ENCODE results near the gene CPD. TPM values are rescaled to one million over a fixed set of nuclear protein-coding genes. Genes with fewer than 3 reads are reported as not detected.
"Not testable (repeated sequence)": the region's sequence is repeated elsewhere in the genome, so short reads cannot be mapped to it uniquely, and the experiment has no call there.

Gene CPD
- polyA plus RNA-seq, 1 donor from 2014 or later, result 2.3 TPM

DNA sequence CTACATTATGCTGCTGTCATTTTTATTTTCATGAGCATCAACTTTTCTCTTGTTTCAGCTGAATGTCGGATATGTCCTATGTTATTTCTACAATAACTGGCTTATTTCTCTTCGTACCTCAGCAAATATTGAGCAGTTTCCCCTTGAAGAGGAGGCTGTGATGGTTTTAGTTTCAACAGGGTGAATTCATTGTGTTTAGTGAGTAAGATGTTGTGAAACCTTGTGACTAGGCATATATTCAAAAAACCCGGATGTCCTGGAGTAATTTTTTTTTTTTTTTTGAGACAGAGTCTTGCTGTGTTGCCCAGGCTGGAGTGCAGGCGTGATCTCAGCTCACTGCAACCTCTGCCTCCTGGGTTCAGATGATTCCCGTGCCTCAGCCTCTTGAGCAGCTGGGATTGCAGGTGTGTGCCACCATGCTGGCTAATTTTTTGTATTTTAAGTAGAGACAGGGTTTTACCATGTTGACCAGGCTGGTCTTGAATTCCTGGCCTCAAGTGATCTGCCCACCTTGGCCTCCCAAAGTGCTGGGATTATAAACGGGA lies 11.1 kb downstream of the CPD start:
- H3K27me3 Mint-ChIP-seq, result peaks cover 2% of the 10 kb centered on the region

GRCh38 chr17:30391534-30391933 lies 12.8 kb downstream of the CPD start:
- Mint-ChIP-seq H3K27ac (no peak overlapping the region), H3K4me1 (peaks cover 0 to 1% (median 0%) of the 10 kb centered on the region in 3 donors), H3K36me3 (peaks cover under 1% of the 10 kb centered on the region), H3K4me3 (no peak overlapping the region), H3K9me3 (no peaks in the 10 kb centered on the region), H3K27me3 (no peaks in the 10 kb centered on the region)

More for the DNA sequence above, 11.1 kb downstream of the CPD start:
- H3K27ac Mint-ChIP-seq, result no peak overlapping the region
- H3K36me3 Mint-ChIP-seq, result peaks cover 3% of the 10 kb centered on the region
- H3K4me1 Mint-ChIP-seq, result peaks cover 0 to 1% (median 0%) of the 10 kb centered on the region in 3 donors
- H3K4me3 Mint-ChIP-seq, result no peak overlapping the region
- no peaks in the 10 kb centered on the region for H3K9me3 Mint-ChIP-seq

- Mint-ChIP-seq H3K9me3 (no peaks in the 10 kb centered on the region), H3K27ac (no peak overlapping the region), H3K36me3 (no peaks in the 10 kb centered on the region), H3K4me3 (no peak overlapping the region), H3K4me1 (peaks cover 0 to 3% (median 0%) of the 10 kb centered on the region in 3 donors), H3K27me3 (no peaks in the 10 kb centered on the region)
Measured at GRCh38 chr17:30393491-30393890, 14.8 kb downstream of the CPD start.

DNA sequence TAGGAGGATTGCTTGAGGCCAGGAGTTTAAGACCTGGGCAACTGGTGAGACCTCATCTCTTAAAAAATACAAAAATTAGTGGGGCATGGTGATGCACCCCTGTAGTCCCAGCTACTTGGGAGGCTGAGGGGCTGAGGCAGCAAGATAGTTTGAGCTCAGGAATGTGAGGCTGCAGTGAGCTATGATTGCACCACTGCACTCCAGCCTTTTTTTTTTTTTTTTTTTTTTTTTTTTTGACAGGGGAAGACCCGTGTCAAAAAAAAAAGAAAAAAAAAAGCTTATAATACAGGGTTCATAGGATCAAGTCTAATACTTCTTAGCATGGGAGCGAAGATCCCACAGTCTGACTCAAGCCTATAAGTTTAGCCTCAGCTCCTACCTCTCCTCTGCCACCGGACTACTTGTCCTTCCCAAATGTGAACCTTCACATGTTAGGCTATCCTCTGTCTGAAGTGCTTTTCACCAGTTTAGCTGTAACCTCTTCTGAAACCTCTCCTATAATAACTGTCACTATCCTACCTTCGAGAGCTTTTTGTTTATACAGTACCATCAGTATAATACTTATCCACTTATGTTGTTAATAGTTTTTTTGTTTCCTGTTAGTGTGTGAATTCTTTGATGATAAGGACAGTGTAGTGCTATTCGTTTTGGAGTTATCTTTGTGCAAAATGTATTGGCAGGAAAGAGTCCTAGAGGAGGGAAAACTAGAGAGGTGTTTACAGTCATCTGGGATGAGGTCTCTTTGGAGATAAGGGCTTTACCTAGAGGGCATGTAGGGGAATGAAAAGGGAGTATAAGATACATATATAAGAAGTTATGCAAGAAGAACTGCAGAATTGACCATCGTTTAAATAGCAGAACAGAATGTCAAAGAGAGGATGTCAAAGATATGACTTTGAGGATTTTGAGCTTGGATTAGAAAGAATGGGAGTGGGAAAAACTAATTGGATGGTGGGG lies 15.5 kb downstream of the CPD start:
- Mint-ChIP-seq H3K27me3 (no peaks in the 10 kb centered on the region), H3K27ac (no peak overlapping the region), H3K4me1 (peaks cover 0 to 3% (median 0%) of the 10 kb centered on the region in 3 donors), H3K4me3 (no peak overlapping the region), H3K9me3 (no peaks in the 10 kb centered on the region), H3K36me3 (no peaks in the 10 kb centered on the region)

GRCh38 chr17:30395398-30396022 lies 16.8 kb downstream of the CPD start:
- Mint-ChIP-seq H3K27me3 (no peaks in the 10 kb centered on the region), H3K4me1 (peaks cover 0 to 3% (median 0%) of the 10 kb centered on the region in 3 donors), H3K9me3 (no peaks in the 10 kb centered on the region), H3K27ac (no peak overlapping the region), H3K36me3 (no peaks in the 10 kb centered on the region), H3K4me3 (no peak overlapping the region)

DNA sequence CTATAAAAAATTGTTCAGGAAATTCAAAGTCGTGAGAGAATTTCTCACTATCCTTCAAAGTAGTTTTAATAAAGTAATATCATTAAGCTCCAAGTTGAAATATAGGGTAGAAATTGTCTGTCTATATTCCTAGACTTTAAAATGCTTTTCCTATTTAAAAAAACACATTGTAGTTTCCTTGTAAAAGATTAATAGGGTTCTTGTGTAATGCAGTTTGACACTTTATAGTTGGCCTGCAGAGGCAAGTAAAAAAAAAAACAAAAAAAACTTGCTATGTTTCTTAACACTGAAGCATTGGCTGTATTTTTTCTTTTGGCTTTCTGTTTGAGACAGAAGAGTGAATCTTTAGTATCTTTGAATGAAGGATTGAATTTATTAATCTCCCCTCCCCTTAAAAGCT lies 17.4 kb downstream of the CPD start:
- peaks cover 0 to 3% (median 0%) of the 10 kb centered on the region in 3 donors for H3K4me1 Mint-ChIP-seq
- no peak overlapping the region for H3K27ac Mint-ChIP-seq
- no peaks in the 10 kb centered on the region for H3K27me3 Mint-ChIP-seq
- no peak overlapping the region for H3K4me3 Mint-ChIP-seq
- H3K9me3 Mint-ChIP-seq, result no peaks in the 10 kb centered on the region
- no peaks in the 10 kb centered on the region for H3K36me3 Mint-ChIP-seq

GRCh38 chr17:30396612-30397011 lies 17.9 kb downstream of the CPD start:
- peaks cover 0 to 3% (median 1%) of the 10 kb centered on the region in 3 donors for H3K4me1 Mint-ChIP-seq
- peaks cover 1% of the 10 kb centered on the region for H3K36me3 Mint-ChIP-seq
- H3K4me3 Mint-ChIP-seq, result no peak overlapping the region
- H3K27ac Mint-ChIP-seq, result no peak overlapping the region
- no peaks in the 10 kb centered on the region for H3K9me3 Mint-ChIP-seq
- no peaks in the 10 kb centered on the region for H3K27me3 Mint-ChIP-seq

DNA sequence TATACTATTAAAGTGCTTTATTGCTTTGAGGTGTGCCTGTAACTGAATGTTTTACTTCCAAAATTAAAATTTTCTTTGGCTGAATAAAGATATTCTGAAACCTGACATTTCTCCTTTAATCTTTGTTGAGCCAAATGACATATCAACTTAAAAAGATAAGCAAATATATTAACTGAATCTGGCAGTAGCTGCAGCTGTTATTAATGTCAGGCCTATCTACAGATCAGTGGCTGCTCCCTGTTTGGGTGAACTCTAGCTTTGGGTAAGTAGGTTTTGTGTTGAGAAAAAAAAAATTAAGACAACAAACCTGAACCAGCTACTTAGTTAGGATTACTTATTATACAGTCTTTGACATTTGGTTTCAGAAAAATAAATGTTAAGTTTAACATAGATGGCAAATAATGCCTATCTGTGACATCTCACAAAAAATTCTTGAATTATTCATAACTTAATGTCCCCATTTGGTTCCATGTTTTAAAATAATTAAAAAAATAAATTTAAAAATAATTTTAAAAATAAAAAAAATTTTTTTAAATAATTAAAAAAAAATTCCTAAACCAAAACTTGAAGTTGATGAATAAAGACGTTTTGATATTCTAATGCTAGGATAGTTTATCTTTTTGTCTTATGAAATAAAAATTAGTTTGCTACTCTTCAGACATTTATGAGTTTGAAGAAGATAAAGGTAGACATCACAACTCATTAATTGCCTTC lies 19.8 kb downstream of the CPD start:
- no peaks in the 10 kb centered on the region for H3K9me3 Mint-ChIP-seq

DNA sequence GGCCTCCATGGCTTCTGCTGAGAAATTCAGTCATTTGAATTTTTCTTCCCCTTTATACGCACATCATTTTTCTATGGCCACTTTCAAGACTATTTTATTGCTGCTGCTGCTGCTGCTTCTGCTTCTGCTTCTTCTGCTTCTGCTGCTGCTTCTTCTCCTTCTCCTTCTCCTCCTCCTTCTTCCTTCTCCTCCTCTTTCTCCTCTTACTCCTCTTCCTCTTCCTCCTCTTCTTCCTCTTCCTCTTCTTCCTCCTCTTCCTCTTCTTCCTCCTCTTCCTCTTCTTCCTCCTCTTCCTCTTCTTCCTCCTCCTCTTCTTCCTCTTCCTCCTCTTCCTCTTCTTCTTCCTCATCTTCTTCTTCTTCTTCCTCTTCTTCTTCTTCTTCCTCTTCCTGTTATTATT lies 22.4 kb downstream of the CPD start:
- Mint-ChIP-seq H3K4me1 (peaks cover 0 to 1% (median 1%) of the 10 kb centered on the region in 3 donors), H3K27ac (no peak overlapping the region), H3K36me3 (peaks cover 3% of the 10 kb centered on the region), H3K4me3 (no peak overlapping the region), H3K27me3 (no peaks in the 10 kb centered on the region), H3K9me3 (peaks cover 0 to 2% (median 0%) of the 10 kb centered on the region in 3 donors)

More for the DNA sequence above, 19.8 kb downstream of the CPD start:
- Mint-ChIP-seq H3K27me3 (no peaks in the 10 kb centered on the region), H3K27ac (no peak overlapping the region), H3K4me3 (no peak overlapping the region), H3K4me1 (peaks cover 0 to 3% (median 1%) of the 10 kb centered on the region in 3 donors), H3K36me3 (peaks cover 3% of the 10 kb centered on the region)

DNA sequence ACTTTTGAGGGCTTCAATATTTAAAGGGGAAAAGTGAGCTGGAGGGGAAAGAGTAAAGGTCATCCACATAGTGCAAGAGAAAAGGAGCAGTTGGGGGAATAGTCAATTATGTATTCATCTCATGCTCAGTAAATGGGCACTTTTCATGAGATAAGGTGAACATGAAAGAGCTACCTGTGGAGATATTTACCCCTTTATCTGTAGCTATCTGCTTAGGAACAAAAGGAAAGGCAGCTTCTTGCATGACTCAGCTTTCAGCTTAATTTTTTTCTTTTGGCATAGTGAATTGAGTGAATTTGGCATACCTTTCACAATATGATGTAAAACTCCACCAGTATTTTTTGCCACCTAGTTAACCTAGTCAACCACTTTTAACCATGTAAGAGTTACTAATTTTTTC lies 26.4 kb downstream of the CPD start:
- peaks cover 3% of the 10 kb centered on the region for H3K36me3 Mint-ChIP-seq
- peaks cover 0 to 2% (median 0%) of the 10 kb centered on the region in 3 donors for H3K9me3 Mint-ChIP-seq
- H3K4me3 Mint-ChIP-seq, result no peak overlapping the region
- H3K4me1 Mint-ChIP-seq, result peaks cover 0 to 1% (median 0%) of the 10 kb centered on the region in 3 donors
- no peak overlapping the region for H3K27ac Mint-ChIP-seq
- H3K27me3 Mint-ChIP-seq, result peaks cover 3% of the 10 kb centered on the region

GRCh38 chr17:30410627-30411026 lies 31.9 kb downstream of the CPD start:
- not testable (repeated sequence) for H3K9me3 Mint-ChIP-seq, H3K4me3 Mint-ChIP-seq, H3K27me3 Mint-ChIP-seq, H3K4me1 Mint-ChIP-seq, H3K27ac Mint-ChIP-seq, H3K36me3 Mint-ChIP-seq

DNA sequence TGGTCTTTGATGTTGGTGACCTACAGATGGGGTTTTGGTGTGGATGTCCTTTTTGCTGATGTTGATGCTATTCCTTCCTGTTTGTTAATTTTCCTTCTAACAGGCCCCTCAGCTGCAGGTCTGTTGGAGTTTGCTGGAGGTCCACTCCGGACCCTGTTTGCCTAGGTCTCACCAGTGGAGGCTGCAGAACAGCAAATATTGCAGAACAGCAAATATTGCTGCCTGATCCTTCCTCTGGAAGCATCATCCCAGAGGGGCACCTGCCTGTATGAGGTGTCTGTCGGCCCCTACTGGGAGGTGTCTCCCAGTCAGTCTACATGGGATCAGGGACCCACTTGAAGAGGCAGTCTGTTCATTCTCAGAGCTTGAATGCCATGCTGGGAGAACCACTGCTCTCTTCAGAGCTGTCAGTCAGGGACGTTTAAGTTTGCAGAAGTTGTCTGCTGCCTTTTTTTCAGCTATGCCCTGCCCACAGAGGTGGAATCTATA lies 33.3 kb downstream of the CPD start:
- H3K4me1 Mint-ChIP-seq, H3K36me3 Mint-ChIP-seq, H3K27ac Mint-ChIP-seq, H3K4me3 Mint-ChIP-seq, H3K9me3 Mint-ChIP-seq, H3K27me3 Mint-ChIP-seq: not testable (repeated sequence)

DNA sequence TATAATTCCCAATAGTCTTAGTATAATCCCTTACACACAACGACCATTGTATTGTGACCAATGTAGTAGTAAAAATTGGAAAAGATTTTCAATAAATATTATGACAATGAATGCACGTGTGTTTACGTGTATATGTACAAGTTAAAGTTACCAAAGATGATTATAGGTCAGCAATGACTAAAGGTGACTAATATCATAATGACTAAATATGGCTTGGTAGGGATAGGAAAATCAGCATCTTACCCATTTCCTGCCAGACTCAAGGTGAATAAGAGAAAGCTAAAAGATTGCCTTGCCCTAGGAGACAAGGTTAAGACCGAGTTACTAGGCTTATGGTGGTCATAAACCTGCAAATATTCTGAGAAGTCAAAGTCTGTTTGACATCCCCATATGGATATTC lies 34.4 kb downstream of the CPD start:
- Mint-ChIP-seq H3K36me3 (no peaks in the 10 kb centered on the region), H3K9me3 (no peaks in the 10 kb centered on the region), H3K27ac (no peak overlapping the region), H3K4me1 (no peaks in the 10 kb centered on the region), H3K4me3 (no peak overlapping the region), H3K27me3 (peaks cover 1% of the 10 kb centered on the region)

- H3K9me3 Mint-ChIP-seq, result no peaks in the 10 kb centered on the region
- H3K4me1 Mint-ChIP-seq, result no peaks in the 10 kb centered on the region
- H3K36me3 Mint-ChIP-seq, result no peaks in the 10 kb centered on the region
- H3K27me3 Mint-ChIP-seq, result peaks cover 1% of the 10 kb centered on the region
- no peak overlapping the region for H3K27ac Mint-ChIP-seq
- no peak overlapping the region for H3K4me3 Mint-ChIP-seq
Measured at GRCh38 chr17:30414486-30414885, 35.8 kb downstream of the CPD start.

DNA sequence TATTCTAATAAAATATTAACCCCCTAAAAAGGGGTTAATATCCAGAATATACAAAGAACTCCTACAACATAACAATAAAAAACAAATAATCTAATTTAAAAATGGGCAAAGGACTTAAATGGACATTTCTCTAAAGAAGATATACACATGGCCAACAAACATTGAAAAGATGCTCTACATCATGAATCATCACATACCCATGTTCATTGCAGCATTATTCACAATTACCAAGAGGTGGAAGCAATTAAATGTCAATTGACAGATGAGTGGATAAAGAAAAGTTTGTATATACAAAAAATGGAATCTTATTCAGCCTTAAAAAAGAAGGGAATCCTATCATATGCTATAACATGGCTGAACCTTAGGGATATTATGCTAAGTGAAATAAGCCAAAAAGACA lies 36.8 kb downstream of the CPD start:
- no peak overlapping the region for H3K27ac Mint-ChIP-seq
- peaks cover 1% of the 10 kb centered on the region for H3K27me3 Mint-ChIP-seq
- no peaks in the 10 kb centered on the region for H3K9me3 Mint-ChIP-seq
- no peaks in the 10 kb centered on the region for H3K36me3 Mint-ChIP-seq
- H3K4me1 Mint-ChIP-seq, result no peaks in the 10 kb centered on the region
- H3K4me3 Mint-ChIP-seq, result no peak overlapping the region

Data from IgD-negative memory B cell (primary cell).